LoVo (cell line): ENCODE data around the gene AK5.
"Not testable (repeated sequence)": the region's sequence is repeated elsewhere in the genome, so short reads cannot be mapped to it uniquely, and the experiment has no call there.

Experiments used
- DNase-seq: peaks from one replicate; pipeline ENCODE4 v3.0.0-alpha.2; 2016; ENCODE audit warnings: low spot score

AK5 gene

GRCh38 chr1:77288275-77288674 is 6.5 kb downstream of the AK5 start:
- no peak for DNase-seq

DNA sequence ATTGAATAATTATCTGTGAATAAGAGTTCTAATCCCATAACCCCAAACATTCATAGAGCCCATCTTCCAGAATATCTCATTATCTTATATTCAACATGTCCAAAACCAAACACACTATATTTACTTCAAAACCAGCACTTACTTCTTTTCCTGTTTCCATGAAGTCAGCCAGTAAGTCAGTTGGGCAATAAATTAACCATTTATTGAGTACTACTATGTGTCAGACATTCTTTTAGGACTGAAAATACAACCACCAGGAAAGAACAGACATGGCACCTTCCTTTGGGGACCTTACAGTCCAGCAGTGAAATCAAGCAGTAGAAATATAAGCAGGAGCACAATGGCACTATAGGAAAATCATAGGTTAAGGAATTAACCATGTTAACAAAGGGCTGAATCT is 8.8 kb downstream of the AK5 start:
- no peak for DNase-seq

DNA sequence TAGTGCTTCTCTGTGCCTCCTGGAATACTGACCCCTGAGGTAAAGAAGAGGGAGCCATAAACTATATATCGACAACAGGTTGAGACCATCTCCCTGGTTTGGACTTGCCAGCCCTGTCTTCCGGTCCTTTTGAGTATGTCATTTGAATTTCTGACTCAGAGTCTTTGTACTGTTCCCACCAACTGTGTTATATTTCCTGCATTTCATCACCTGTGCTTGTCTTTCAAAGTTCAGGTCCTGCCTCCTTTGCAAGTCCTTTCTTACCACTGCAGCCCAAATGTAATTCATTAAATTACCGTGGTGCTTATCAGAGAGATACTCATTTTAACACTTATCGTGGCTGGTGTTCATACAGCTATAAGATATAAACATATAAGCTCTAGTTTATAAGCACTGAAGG is 10.7 kb downstream of the AK5 start:
- DNase-seq, result no peak

DNA sequence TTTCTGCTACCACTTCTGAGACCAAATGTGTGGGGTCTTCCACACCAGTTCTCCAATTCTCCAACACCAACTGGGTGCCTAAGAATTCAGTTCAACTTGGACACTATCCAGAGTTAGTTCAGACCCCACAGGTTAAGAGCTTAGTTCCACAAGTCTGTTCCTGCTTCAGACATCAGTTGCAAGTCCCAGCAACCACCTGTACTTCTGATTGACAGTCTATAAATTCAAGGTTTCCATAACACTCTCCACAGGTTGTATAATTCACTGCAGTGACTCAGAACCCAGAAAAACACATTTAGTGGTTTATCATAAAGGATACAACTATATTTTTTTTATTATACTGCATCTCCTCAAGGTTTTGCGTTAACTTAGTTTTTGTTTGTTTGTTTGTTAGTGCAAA is 18.7 kb downstream of the AK5 start:
- DNase-seq, result no peak

GRCh38 chr1:77303387-77303786 is 21.6 kb downstream of the AK5 start:
- no peak for DNase-seq

GRCh38 chr1:77308889-77309621 is 27.2 kb downstream of the AK5 start:
- no peak for DNase-seq

GRCh38 chr1:77310924-77311323 is 29.1 kb downstream of the AK5 start:
- no peak for DNase-seq

- DNase-seq, result not testable (repeated sequence)
These were observed 30.5 kb downstream of the AK5 start for GRCh38 chr1:77312364-77312763.

GRCh38 chr1:77313491-77313890 is 31.7 kb downstream of the AK5 start:
- DNase-seq, result no peak

DNA sequence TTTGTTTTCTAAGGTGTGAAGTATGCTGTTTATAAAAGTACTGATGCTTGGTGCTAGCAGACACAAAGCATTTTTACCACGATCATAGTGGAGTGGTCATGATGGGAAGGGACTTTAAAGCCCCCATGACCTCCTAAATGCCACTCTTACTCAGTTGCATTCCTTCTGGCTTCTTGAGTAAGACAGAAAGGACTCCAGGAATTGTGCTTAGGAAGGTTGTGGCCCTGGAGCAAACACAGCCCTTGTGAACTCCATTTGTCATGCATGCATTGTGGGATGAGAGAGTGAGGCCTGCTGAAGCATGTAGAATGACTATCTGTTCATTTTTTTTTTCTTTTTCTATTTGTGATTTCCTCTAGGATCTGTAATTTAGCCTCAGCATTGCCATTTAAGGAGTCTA is 34.2 kb downstream of the AK5 start:
- no peak for DNase-seq

DNA sequence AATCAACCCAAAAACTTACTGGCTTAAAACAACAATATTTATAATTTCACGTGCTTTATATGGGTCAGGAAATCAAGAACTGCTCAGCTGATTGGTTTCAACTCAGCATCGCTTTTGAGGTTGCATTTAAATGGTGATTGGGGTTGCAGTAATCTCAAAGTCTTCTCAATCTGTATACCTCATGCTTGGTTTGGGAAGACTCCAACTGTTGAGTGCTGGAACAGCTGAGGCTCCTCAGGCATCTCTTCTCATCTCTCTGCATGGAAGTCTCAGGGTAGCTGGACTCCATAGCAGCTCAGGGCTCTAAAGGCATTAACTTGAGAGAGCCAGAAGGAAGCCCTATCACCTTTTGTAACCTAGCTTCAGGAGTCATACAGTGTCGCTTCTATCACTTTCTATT is 35.1 kb downstream of the AK5 start:
- no peak for DNase-seq

DNA sequence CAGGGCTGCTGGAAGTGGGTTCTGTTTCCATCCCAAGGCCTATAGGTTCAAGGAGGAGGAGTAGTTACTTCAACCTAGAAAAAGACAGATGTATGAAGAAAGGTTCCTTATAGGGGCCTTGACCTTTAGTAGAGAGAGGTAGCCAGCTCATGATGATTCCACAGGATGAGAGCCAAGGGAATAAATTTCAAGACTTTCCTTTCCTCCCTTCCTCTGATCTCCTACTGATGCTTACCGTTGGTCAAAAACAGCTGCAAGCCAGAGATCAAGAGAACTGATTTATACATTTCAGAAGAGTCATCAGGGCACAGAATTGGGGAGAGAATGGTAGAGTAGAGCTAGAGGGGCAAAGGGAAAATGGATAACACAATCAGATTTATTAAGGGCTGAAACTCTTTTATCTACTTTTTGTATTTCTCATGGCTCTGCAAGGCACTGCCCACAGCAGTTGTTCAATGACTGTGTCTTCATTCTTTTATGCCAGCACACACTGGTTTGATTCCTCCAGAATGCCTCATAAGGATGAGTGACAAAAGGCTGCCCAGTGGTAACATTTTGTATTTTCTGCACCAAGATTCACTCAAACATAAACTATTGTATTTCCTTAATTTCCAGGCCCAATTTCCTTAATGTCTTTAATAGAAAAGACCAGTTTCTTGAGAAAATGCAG is 37.4 kb downstream of the AK5 start:
- DNase-seq, result no peak

- DNase-seq, result peak; percentile 51
These were observed 40.5 kb downstream of the AK5 start for GRCh38 chr1:77322061-77322900.

DNA sequence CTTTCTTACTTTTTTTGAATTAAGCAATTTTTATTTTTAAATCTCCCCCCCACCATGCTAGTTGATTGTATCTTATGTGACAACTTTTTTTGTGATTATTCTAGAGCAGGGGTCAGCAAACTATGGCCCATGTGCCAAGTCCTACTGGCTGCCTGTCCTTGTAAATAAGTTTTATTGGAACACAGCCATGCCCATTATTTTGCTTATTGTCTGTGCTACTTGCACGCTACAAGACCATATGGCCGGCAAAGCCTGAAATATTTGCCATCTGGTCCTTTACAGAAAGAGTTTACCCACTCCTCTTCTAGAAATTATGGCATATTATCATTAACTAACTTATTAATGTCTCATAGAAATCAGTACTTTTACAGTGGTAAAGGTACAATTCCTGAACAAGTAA is 51.7 kb downstream of the AK5 start:
- no peak for DNase-seq

DNA sequence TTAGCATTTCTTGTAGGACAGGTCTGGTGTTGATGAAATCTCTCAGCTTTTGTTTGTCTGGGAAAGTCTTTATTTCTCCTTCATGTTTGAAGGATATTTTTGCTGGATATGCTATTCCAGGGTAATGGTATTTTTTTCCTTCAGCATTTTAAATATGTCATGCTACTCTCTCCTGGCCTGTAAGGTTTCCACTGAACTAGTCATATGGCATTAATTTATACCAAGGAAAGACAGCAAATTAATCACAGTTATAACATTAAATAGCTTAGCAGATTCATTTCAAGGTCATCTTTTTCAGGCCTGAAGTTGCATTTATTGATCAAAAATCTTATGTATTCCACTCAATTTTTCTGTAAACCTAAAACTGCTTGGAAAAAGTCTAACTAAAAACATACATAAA is 54.9 kb downstream of the AK5 start:
- DNase-seq, result no peak

DNA sequence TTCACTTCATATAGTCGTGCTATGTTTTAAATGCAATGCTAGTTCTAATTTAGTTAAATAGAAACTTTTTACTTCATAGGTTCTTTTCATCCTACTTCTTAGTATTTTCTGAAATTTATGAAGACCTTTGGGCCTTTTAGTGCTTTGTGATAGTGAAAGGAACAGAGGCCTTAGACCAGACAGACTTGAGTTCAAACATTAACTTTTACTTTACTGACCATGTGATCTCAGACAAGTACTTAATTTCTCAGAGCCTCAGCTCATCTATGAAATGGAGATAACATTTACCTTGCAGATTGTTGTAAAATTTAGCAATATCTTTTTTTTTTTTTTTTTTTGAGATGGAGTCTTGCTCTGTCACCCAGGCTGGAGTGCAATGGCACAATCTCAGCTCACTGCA is 57.5 kb downstream of the AK5 start:
- DNase-seq, result no peak

DNA sequence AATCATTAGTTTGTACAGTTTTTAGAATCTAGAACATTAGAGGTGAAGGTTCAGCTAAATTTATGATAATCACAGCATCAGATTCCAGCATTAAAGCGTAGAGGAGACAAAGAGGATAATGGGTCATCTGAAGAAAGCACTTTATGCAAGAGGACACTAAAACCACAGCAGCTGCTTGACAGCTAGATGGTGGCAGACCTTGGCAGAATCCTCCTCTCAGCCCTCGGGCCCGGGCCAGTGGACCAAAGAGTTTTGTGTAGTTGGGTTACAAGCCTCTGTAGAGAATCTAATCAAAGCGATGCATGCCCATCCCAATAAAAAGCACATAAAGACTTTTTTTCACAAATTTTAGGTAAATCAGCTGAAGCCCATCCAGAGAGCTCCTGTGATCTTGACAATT is 59.4 kb downstream of the AK5 start:
- no peak for DNase-seq

DNA sequence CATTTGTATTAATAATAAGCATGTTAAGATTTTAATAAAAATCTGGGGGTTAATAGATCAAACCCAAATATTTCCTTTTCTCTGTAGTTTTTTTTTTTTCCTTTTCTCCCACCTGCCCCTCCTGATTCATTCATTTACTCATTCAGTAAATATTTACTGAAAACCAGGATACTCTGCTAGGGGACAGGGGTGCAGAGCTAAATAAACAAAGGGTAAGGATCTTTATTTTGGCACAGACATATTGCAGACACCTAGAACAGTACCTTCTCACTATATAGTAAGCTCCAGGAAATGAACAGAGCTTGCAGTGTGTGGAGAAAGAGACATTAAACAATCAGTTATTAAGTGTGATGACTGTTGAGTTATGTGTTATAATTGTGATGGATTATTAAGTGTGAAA is 60.9 kb downstream of the AK5 start:
- no peak for DNase-seq

GRCh38 chr1:77347646-77348045 is 65.8 kb downstream of the AK5 start:
- DNase-seq, result peak; percentile 34

- DNase-seq, result no peak
These were observed 66.7 kb downstream of the AK5 start for GRCh38 chr1:77348549-77348948.

DNA sequence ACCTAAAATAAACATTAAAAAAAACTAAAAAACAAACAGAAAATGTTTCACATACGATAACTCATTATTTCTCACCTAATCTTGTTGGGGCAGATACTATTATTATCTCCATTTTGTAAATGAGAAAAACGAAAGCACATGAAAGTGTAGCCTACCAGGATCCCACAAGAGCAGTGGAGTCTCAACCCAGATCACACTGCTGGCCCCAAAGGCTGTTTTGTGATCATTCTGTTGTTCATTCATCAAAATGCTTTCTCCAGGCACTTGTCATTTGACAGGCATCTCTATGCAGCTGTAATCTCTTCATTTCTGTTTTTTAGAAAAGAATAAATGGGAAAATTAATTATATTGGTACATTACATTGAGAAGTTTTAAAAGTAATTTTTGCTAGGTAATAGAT is 67.5 kb downstream of the AK5 start:
- DNase-seq, result no peak

DNA sequence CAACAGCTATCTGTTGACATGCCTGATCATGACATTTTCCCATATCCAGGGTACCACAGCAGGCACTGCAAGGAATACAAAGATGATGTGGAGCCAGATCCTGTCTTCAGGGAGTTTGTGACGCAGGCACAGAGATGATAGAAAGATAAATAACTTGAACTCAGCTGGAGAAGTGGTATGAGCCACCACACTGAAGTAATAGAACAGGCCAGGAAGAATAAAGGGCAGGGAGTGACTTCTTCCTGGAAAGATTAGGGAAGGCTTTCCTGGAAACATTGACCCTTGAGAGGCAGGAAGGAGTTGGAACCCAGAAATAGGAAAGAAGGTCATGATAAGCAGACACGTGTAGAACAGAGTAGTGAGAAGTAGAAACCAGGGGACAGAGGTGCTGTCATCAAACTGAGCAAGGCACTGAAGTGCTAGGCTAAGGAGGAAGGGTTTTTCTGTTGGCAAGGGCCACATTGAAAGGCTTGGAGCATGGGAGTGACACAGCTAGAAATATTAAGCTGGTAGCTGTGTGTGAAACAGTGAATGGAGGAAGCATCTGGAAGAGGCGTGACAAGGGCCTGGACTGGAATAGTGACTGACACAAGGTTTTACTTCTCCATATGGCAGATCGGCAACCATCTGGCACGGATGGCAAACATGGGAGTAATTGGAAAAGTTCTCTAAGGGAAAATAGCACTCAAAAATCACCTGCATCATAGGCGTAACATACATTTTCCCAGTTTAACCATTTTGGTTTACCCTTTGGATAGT is 68.4 kb downstream of the AK5 start:
- DNase-seq, result no peak
